Measurements from ENCODE around the gene GNG7. TPM values are rescaled to one million over a fixed set of nuclear protein-coding genes. Genes with fewer than 3 reads are reported as not detected.

GNG7 gene
- total and polyA plus RNA-seq, 10 of the 15 experiments (the other 5 are each of a cell fraction or from before 2014, with no cell fraction given), result 1.9 to 13.6 (median 6.5) TPM

GRCh38 chr19:2661615-2662014 is 40.9 kb downstream of the GNG7 start (continued):
- TF ChIP-seq E4F1 (IDR thresholded peaks at IDR 0.05; ENCODE audit: borderline replicate concordance, partially characterized antibody) (no peak), NRF1 (conservative IDR thresholded peaks at IDR 0.05; ENCODE audit: low read depth, low read length) (no peak), CREB1 (IDR thresholded peaks at IDR 0.05; ENCODE audit: low read depth) (no peak), DPF2 (IDR thresholded peaks at IDR 0.05) (no peak)

- no peak overlapping the region for H3K4me3 ChIP-seq
- no peaks in the 10 kb centered on the region for H3K27me3 ChIP-seq (replicated peaks in 1 of 2; ENCODE audit: control insufficient read depth in 2 of 2, insufficient read depth in 2 of 2, low read length in 1 of 2)
- no peak for ATAC-seq
- no peaks in the 10 kb centered on the region for H4K20me1 ChIP-seq (ENCODE audit: control insufficient read depth, insufficient read depth)
- H3K4me2 ChIP-seq (ENCODE audit: control insufficient read depth, insufficient read depth), result no peak overlapping the region
- in situ Hi-C loops (cut with MboI) (no loop called here), intact Hi-C loops (cut with micrococcal nuclease; ENCODE audit: unreplicated experiment) (no loop called here)
- ChIA-PET SMC1A (ENCODE audit: uncharacterized antibody, unreplicated experiment) (interaction anchor here (0.6 kb wide), 1 partner anchor 12 kb away, joined by 3 read pairs; no protein-coding TSS in a partner anchor), RAD21 (ENCODE audit: unreplicated experiment) (interaction anchor here (1.5 kb wide), 1 partner anchor 11 kb away, joined by 7 read pairs; no protein-coding TSS in a partner anchor), CTCF (interaction anchor here (4.8 kb wide), 1 partner anchor 12 kb away, joined by 30 read pairs; no protein-coding TSS in a partner anchor), POLR2A (no interaction called here)
- peaks cover 13% of the 10 kb centered on the region for H3K9me3 ChIP-seq (replicated peaks; ENCODE audit: control insufficient read depth, insufficient read depth, low read length)
- BruUV-seq (replicated peaks), result no TSS peak
- H3K27ac ChIP-seq (ENCODE audit: control insufficient read depth, insufficient read depth), result no peak overlapping the region
- H2AFZ ChIP-seq (ENCODE audit: control insufficient read depth, low read depth, low read length), result no peak overlapping the region
- DNase-seq (ENCODE audit: low read depth, low spot score), result no peak
- no peaks in the 10 kb centered on the region; a peak in 1 of 4 replicates for H3K36me3 ChIP-seq (ENCODE audit: control insufficient read depth in 2 of 2, insufficient read depth in 2 of 2, low read length in 1 of 2)
- WGBS (ENCODE audit: insufficient coverage, insufficient replicate concordance, low lambda C conversion rate, missing lambda C conversion rate), result 89% methylated on average over 11 of the region's 11 CpGs
- peaks cover 12% of the 10 kb centered on the region for H3K4me1 ChIP-seq (ENCODE audit: control insufficient read depth, insufficient read depth, low read length)
- H3K79me2 ChIP-seq (ENCODE audit: control insufficient read depth, insufficient read depth, low read length), result no peaks in the 10 kb centered on the region; the same call in 1 of the 2 replicates
- H3K9ac ChIP-seq (ENCODE audit: control insufficient read depth, insufficient read depth, low read length), result no peak overlapping the region
- FAIRE-seq, result no peak
- TF ChIP-seq POLR2AphosphoS5 (IDR thresholded peaks at IDR 0.05; ENCODE audit: low read length), result no peak
- TF ChIP-seq ZNF207 (IDR thresholded peaks at IDR 0.05; ENCODE audit: borderline replicate concordance), result no peak
- TF ChIP-seq CEBPZ (IDR thresholded peaks at IDR 0.05; ENCODE audit: low read depth, low read length), result no peak
- TF ChIP-seq IRF3 (IDR thresholded peaks at IDR 0.05), result no peak
- TF ChIP-seq BRCA1 (IDR thresholded peaks at IDR 0.05; ENCODE audit: low read depth, low read length), result no peak
- TF ChIP-seq ASH2L (IDR thresholded peaks at IDR 0.05; ENCODE audit: borderline replicate concordance, low read depth), result no peak
- no peak for TF ChIP-seq E2F4 (IDR thresholded peaks at IDR 0.05; ENCODE audit: low read depth, low read length)
Observed at GRCh38 chr19:2659856-2660432, 42.5 kb downstream of the GNG7 start.

All from GM12878 (cell line).